ENCODE data around the gene DOCK11.
"Not testable (repeated sequence)": the region's sequence is repeated elsewhere in the genome, so short reads cannot be mapped to it uniquely, and the experiment has no call there.

Gene DOCK11

DNA sequence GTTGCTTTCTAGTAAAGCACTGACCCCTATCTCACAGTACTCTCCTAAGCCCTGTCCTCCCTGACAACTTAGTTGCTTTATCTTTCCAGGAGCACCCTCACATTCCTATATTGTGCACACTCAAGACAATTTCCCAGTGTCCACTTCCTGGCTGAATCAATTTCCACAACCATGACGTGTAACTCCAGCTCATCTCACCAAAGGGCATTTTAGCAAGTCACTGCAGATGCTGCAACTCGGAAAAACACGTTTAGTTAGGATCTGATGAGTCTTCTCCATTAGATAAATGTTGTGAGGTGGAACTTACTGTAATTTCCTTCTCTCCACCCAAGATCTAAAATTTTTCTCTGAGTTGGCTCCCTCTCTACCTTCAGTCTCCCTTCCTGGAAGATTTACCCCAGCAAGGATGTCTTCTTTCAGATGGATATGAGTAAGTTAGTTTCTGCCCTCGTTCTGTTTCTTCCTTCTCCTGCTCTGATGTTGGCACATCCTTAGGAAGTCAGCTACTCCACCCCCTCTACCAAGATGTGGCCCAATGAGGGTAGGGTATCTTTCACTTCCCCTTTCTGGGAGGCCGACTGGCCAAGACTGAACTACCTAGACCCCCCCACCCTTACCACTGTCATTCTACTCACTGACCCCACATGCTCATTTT is 203.0 kb downstream of the DOCK11 start:
- no peak overlapping the region for H3K4me3 ChIP-seq (replicated peaks; ENCODE audit: insufficient read depth, low read length)
- H3K27ac ChIP-seq (replicated peaks) = peak overlapping the region; percentile 45
- TF ChIP-seq GABPA (IDR thresholded peaks at IDR 0.05; ENCODE audit: low read depth) (no peak), SPI1 (IDR thresholded peaks at IDR 0.05; ENCODE audit: borderline replicate concordance, low read depth) (peak; percentile 95)
- H3K27me3 ChIP-seq (ENCODE audit: insufficient read depth, poor library complexity, severe bottlenecking) = no peaks in the 10 kb centered on the region
- peak; percentile 34 to 83 for DNase-seq (ENCODE audit: low read depth in 1 of 2, low spot score in 1 of 2)

- no peak for DNase-seq (ENCODE audit: low read depth in 1 of 2, low spot score in 1 of 2)
- Histone ChIP-seq H3K27me3 (ENCODE audit: insufficient read depth, poor library complexity, severe bottlenecking) (no peaks in the 10 kb centered on the region), H3K27ac (replicated peaks) (no peak overlapping the region), H3K4me3 (replicated peaks; ENCODE audit: insufficient read depth, low read length) (no peak overlapping the region)
- no peak for TF ChIP-seq GABPA (IDR thresholded peaks at IDR 0.05; ENCODE audit: low read depth)
- TF ChIP-seq POLR2AphosphoS5 (IDR thresholded peaks at IDR 0.05; ENCODE audit: low read depth) = no peak
- no peak for TF ChIP-seq SPI1 (IDR thresholded peaks at IDR 0.05; ENCODE audit: borderline replicate concordance, low read depth)
- TF ChIP-seq, protein P1, sequence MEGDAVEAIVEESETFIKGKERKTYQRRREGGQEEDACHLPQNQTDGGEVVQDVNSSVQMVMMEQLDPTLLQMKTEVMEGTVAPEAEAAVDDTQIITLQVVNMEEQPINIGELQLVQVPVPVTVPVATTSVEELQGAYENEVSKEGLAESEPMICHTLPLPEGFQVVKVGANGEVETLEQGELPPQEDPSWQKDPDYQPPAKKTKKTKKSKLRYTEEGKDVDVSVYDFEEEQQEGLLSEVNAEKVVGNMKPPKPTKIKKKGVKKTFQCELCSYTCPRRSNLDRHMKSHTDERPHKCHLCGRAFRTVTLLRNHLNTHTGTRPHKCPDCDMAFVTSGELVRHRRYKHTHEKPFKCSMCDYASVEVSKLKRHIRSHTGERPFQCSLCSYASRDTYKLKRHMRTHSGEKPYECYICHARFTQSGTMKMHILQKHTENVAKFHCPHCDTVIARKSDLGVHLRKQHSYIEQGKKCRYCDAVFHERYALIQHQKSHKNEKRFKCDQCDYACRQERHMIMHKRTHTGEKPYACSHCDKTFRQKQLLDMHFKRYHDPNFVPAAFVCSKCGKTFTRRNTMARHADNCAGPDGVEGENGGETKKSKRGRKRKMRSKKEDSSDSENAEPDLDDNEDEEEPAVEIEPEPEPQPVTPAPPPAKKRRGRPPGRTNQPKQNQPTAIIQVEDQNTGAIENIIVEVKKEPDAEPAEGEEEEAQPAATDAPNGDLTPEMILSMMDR (IDR thresholded peaks at IDR 0.05; ENCODE audit: insufficient read depth, low read length) = no peak
- TF ChIP-seq REST (IDR thresholded peaks at IDR 0.05; ENCODE audit: insufficient replicate concordance, low read depth) = no peak
Measured at GRCh38 chrX:118702741-118703140, 207.1 kb downstream of the DOCK11 start.

GRCh38 chrX:118706681-118707080 is 211.1 kb downstream of the DOCK11 start:
- TF ChIP-seq GABPA (IDR thresholded peaks at IDR 0.05; ENCODE audit: low read depth) (no peak), SPI1 (IDR thresholded peaks at IDR 0.05; ENCODE audit: borderline replicate concordance, low read depth) (peak; percentile 42; the same call in 1 of the 2 replicates)
- peak in 1 of 2 experiments; percentile 20 for DNase-seq (ENCODE audit: low read depth in 1 of 2, low spot score in 1 of 2)
- H3K4me3 ChIP-seq (replicated peaks; ENCODE audit: insufficient read depth, low read length) = no peak overlapping the region
- no peak overlapping the region for H3K27ac ChIP-seq (replicated peaks)
- H3K27me3 ChIP-seq (ENCODE audit: insufficient read depth, poor library complexity, severe bottlenecking) = no peaks in the 10 kb centered on the region

DNA sequence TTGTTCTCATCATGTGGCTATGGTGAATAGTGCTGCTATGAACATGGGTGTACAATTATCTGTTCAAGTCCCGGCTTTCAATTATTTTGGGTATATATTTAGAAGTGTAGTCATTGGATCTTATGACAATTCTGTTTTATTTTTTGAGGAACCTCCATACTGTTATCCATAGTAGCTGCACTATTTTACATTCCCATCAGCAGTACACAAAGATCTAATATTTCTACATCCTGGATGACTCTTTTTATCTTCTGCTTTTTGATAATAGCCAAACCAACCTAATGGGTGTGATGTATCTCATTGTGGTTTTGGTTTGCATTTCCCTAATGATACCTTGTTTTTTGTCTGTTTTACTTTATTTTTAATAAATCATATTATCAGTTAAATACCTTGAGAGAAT is 218.9 kb downstream of the DOCK11 start:
- no peak for DNase-seq (ENCODE audit: low read depth in 1 of 2, low spot score in 1 of 2)
- Histone ChIP-seq H3K4me3 (replicated peaks; ENCODE audit: insufficient read depth, low read length) (no peak overlapping the region), H3K27me3 (ENCODE audit: insufficient read depth, poor library complexity, severe bottlenecking) (no peaks in the 10 kb centered on the region), H3K27ac (replicated peaks) (no peak overlapping the region)
- TF ChIP-seq POLR2AphosphoS5 (IDR thresholded peaks at IDR 0.05; ENCODE audit: low read depth) = no peak
- no peak for TF ChIP-seq REST (IDR thresholded peaks at IDR 0.05; ENCODE audit: insufficient replicate concordance, low read depth)
- no peak for TF ChIP-seq GABPA (IDR thresholded peaks at IDR 0.05; ENCODE audit: low read depth)
- TF ChIP-seq SPI1 (IDR thresholded peaks at IDR 0.05; ENCODE audit: borderline replicate concordance, low read depth) = no peak
- TF ChIP-seq, protein P1 (IDR thresholded peaks at IDR 0.05; ENCODE audit: insufficient read depth, low read length) = no peak

GRCh38 chrX:118715917-118716316 is 220.3 kb downstream of the DOCK11 start:
- H3K27ac ChIP-seq (replicated peaks); H3K4me3 ChIP-seq (replicated peaks; ENCODE audit: insufficient read depth, low read length); H3K27me3 ChIP-seq (ENCODE audit: insufficient read depth, poor library complexity, severe bottlenecking); DNase-seq (ENCODE audit: low read depth in 1 of 2, low spot score in 1 of 2): not testable (repeated sequence)

GRCh38 chrX:118716833-118717232 is 221.2 kb downstream of the DOCK11 start:
- not testable (repeated sequence) for H3K4me3 ChIP-seq (replicated peaks; ENCODE audit: insufficient read depth, low read length)

More at GRCh38 chrX:118716833-118717232, 221.2 kb downstream of the DOCK11 start:
- not testable (repeated sequence) for H3K27me3 ChIP-seq (ENCODE audit: insufficient read depth, poor library complexity, severe bottlenecking); DNase-seq (ENCODE audit: low read depth in 1 of 2, low spot score in 1 of 2)
- H3K27ac ChIP-seq (replicated peaks) = peak overlapping the region; percentile 75
